Esophagus muscularis mucosa (tissue), 4 donors: Measurements from ENCODE around the gene EIF2B4. TPM values are rescaled to one million over a fixed set of nuclear protein-coding genes. Genes with fewer than 3 reads are reported as not detected.

ENCODE experiments used
- DNase-seq: peaks from one replicate; pipeline ENCODE4 v3.0.0-alpha.2; 2017; ENCODE audit errors: extremely low spot score
- H3K27ac ChIP-seq, 4 donors: fragments of 200-600 bp; sonication (generic); replicated peaks in 1 of 4; 1 replicate in 3 of 4; 2 replicates in 1 of 4; pipeline ENCODE4 v1.5.1; 2016 to 2019; ENCODE audit warnings: mild to moderate bottlenecking in 1 of 4
- H3K27me3 ChIP-seq, 4 donors: fragments of 200-600 bp; sonication (generic); one replicate each; pipeline versions ENCODE4 v1.5.1 to v1.6.0; 2016 to 2019
- H3K36me3 ChIP-seq, 4 donors: fragments of 200-600 bp; sonication (generic); one replicate each; pipeline ENCODE4 v1.5.1; 2016 to 2019
- H3K4me1 ChIP-seq, 4 donors: fragments of 200-600 bp; sonication (generic); one replicate each; pipeline ENCODE4 v1.5.1; 2016 to 2019
- H3K4me3 ChIP-seq, 4 donors: fragments of 200-600 bp; sonication (generic); 1 replicate in 2 of 4; 2 replicates in 2 of 4; pipeline ENCODE4 v1.5.1; 2016 to 2019; ENCODE audit warnings: mild to moderate bottlenecking in 4 of 4, moderate library complexity in 1 of 4
- H3K9me3 ChIP-seq, 4 donors: fragments of 200-600 bp; sonication (generic); 1 replicate in 3 of 4; 2 replicates in 1 of 4; pipeline ENCODE4 v1.5.1; 2016 to 2019
- EP300 ChIP-seq: sonication (generic); formaldehyde crosslinking; IDR thresholded peaks from one replicate; pipeline ENCODE4 v1.6.1; 2017; ENCODE audit warnings: antibody characterized with exemption
- POLR2A ChIP-seq: fragments of 450-650 bp; IDR thresholded peaks from one replicate; pipeline ENCODE4 v1.6.1; 2017; ENCODE audit warnings: antibody characterized with exemption, moderate library complexity, mild to moderate bottlenecking, low read depth
- POLR2AphosphoS5 ChIP-seq, 2 donors: sonication (generic); formaldehyde crosslinking; IDR thresholded peaks; one replicate each; pipeline ENCODE4 v1.6.1; 2017; ENCODE audit warnings: antibody characterized with exemption in 2 of 2
- WGBS: methylation state at CpG from one replicate; pipeline ENCODE4 v1.1.5; 2018; 5-methylcytosine and 5-hydroxymethylcytosine counted together
- intact Hi-C: fragments of 100-400 bp; cut with DNase I; formaldehyde crosslinking; loops from one replicate; pipeline ENCODE4 v1.15.1; 2023
- total RNA-seq, 4 donors: library from RNA; depleted of rRNA; stranded (reverse); fragments of >200 nt; gene quantifications; one replicate each; pipeline versions ENCODE4 v1.1.0 to v1.2.1, GENCODE V29; 2016
- TF ChIP-seq, protein P1 (sequence below), 3 experiments: fragments of 200-600 bp in 2 of 3; fragments of 450-650 bp in 1 of 3; sonication (generic) in 2 of 3; IDR thresholded peaks; one replicate each; pipeline ENCODE4 v1.5.1; 2017 to 2019; ENCODE audit warnings: antibody characterized with exemption in 3 of 3, mild to moderate bottlenecking in 2 of 3, moderate library complexity in 1 of 3

Gene EIF2B4
- total RNA-seq, 4 donors from 2014 or later, result 39.0 to 50.1 (median 44.9) TPM

DNA sequence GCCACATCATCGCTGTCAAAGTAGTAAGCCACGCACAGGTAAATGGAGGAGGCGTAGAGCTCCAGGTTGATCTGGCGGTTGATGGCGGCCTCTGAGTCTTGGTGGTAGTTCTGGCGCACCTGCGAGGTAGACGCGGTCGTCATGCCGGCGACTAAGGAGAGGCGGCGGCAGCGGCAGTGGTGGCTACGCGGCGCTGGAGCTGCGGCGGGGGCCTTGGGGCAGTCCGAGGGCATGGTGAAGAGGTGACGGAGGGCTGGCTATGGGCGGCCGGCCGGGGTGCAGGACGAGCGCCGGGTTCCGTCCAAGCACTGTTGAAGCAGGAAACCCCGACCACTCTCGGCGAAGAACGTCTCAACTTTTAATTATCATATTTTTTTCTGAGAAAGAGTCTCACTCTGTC, 23.1 kb upstream of the EIF2B4 start:
- TF ChIP-seq POLR2AphosphoS5 (IDR thresholded peaks at IDR 0.05) (no peak), POLR2A (no peak), EP300 (no peak)
- TF ChIP-seq, protein P1, sequence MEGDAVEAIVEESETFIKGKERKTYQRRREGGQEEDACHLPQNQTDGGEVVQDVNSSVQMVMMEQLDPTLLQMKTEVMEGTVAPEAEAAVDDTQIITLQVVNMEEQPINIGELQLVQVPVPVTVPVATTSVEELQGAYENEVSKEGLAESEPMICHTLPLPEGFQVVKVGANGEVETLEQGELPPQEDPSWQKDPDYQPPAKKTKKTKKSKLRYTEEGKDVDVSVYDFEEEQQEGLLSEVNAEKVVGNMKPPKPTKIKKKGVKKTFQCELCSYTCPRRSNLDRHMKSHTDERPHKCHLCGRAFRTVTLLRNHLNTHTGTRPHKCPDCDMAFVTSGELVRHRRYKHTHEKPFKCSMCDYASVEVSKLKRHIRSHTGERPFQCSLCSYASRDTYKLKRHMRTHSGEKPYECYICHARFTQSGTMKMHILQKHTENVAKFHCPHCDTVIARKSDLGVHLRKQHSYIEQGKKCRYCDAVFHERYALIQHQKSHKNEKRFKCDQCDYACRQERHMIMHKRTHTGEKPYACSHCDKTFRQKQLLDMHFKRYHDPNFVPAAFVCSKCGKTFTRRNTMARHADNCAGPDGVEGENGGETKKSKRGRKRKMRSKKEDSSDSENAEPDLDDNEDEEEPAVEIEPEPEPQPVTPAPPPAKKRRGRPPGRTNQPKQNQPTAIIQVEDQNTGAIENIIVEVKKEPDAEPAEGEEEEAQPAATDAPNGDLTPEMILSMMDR (IDR thresholded peaks at IDR 0.05), result no peak
- no peak for DNase-seq
- WGBS, result 98% methylated on average over 33 of the region's 33 CpGs
- Histone ChIP-seq H3K27me3 (no peaks in the 10 kb centered on the region), H3K27ac (no peak overlapping the region), H3K36me3 (peaks cover 7 to 14% (median 11%) of the 10 kb centered on the region in 4 donors), H3K4me1 (no peaks in the 10 kb centered on the region), H3K4me3 (no peak overlapping the region), H3K9me3 (no peaks in the 10 kb centered on the region)
- intact Hi-C loops, result no loop called here

- WGBS, result 96% methylated on average over 9 of the region's 9 CpGs
- Histone ChIP-seq H3K36me3 (peaks cover 10 to 22% (median 18%) of the 10 kb centered on the region in 4 donors), H3K9me3 (no peaks in the 10 kb centered on the region), H3K4me1 (no peaks in the 10 kb centered on the region), H3K27me3 (no peaks in the 10 kb centered on the region), H3K4me3 (no peak overlapping the region), H3K27ac (no peak overlapping the region)
- intact Hi-C loops, result no loop called here
- TF ChIP-seq EP300 (no peak), POLR2AphosphoS5 (IDR thresholded peaks at IDR 0.05) (no peak), POLR2A (no peak)
- TF ChIP-seq, protein P1 (IDR thresholded peaks at IDR 0.05), result no peak
- DNase-seq, result no peak
Observed at GRCh38 chr2:27390822-27391679, 20.9 kb upstream of the EIF2B4 start.

DNA sequence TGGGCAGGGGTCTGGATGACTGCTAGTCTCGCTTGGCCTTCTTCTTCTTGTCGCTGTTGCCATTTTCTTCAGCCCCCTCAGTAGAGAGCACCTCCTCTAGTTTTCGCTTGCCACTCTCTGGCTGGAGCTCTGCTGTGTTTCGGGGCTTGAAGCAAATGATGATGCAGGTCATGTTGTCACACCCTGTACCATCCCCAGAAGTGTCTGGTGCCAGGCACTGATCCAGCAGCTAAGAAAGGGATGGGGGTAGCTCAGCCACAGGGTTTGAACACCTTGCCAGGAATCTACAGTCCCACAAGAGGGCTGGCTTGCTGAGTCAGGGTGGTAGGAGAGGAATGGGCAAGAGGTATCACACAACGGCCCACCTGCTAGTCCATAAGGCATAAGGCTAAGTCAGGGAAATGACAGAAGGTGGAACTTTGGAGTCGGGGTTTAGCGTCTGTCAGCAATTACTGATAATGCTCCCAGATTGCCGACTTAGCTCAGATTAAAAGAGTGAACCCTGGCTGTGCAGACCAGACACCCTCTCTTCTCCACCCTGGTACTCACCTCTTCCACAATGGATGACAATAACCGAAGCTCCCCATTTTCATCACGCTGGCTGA, 11.5 kb upstream of the EIF2B4 start:
- Histone ChIP-seq H3K4me1 (peaks cover 19 to 43% (median 28%) of the 10 kb centered on the region in 4 donors), H3K9me3 (no peaks in the 10 kb centered on the region), H3K4me3 (peak overlapping the region in 1 of 4 donors; percentile 74), H3K27me3 (no peaks in the 10 kb centered on the region), H3K27ac (peak overlapping the region; percentile 85 to 93 (median 88)), H3K36me3 (peaks cover 29 to 75% (median 69%) of the 10 kb centered on the region in 4 donors)
- DNase-seq, result no peak
- WGBS, result 95% methylated on average over 10 of the region's 10 CpGs
- intact Hi-C loops, result no loop called here
- no peak for TF ChIP-seq EP300

DNA sequence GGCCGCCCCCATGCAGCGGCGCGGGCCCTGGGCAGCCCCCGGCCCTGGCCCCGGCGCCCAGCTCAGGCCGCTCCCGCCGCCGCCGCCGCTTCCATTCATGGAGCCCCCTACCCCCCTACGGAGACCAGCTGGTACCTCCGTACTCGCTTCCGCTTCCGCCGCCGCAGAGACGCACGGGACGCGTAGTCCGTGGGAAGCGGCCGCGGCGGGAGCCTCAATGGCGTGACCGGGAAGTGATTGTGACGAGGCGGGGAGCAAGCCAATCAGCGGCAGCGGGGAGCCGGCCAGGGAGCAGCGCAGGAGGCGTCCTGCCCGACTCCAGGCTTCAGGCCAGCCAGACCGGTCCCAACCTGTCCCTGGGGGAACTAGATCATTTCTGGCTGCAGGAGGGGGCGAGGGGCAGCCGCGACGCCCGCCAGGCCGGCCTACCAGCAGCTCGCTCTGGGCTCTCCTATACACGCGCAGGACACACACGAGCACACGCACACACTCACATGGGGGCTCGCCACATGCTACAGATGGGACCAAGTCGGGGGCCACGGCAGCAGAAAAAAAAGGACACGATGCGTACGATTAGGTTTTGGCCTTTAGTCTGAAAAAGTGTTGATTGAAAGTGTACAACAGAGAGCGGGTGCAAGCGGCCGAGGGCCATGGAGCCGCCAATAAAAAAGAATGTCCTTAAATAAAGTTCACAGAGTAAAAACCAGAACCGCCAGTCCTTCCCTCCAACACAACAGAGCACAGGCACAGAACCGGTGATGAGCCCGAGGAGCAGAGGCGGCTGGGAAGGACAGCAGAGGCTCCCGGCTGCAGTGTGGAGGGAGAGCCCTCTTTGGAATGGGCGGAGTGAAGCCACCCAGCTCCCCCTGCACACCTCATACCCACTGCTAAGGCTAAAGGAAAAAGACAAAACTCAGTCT, 10.7 kb upstream of the EIF2B4 start, which contains the start of gene ZNF513:
Gene ZNF513 (minus strand): TSS at position 109 of the 920 bp plus-strand sequence. CDS start 208 bp downstream, outside the sequence.
- TF ChIP-seq, protein P1 (IDR thresholded peaks at IDR 0.05), result no peak
- no peak for TF ChIP-seq EP300
- TF ChIP-seq POLR2A, result no peak
- TF ChIP-seq POLR2AphosphoS5 (IDR thresholded peaks at IDR 0.05), result peak; percentile 84 to 95
- peak within 1 kb of the TSS; percentile 85 to 93 (median 88) for H3K27ac ChIP-seq
- no peaks in the 10 kb centered on the region for H3K27me3 ChIP-seq
- peak within 1 kb of the TSS; percentile 69 to 92 (median 77) for H3K4me3 ChIP-seq
- H3K9me3 ChIP-seq, result no peaks in the 10 kb centered on the region
- DNase-seq, result peak; percentile 99
- H3K4me1 ChIP-seq, result peaks cover 19 to 45% (median 28%) of the 10 kb centered on the region in 4 donors
- intact Hi-C loops, result no loop called here
- H3K36me3 ChIP-seq, result peaks cover 34 to 75% (median 72%) of the 10 kb centered on the region in 4 donors
- WGBS, result 43% methylated on average over 20 of the region's 67 CpGs
